ENCODE results near the gene PTMA. TPM values are rescaled to one million over a fixed set of nuclear protein-coding genes. Genes with fewer than 3 reads are reported as not detected.

Gene PTMA
- total and polyA plus RNA-seq, 2 experiments from 2014 or later = 737 to 750 TPM

DNA sequence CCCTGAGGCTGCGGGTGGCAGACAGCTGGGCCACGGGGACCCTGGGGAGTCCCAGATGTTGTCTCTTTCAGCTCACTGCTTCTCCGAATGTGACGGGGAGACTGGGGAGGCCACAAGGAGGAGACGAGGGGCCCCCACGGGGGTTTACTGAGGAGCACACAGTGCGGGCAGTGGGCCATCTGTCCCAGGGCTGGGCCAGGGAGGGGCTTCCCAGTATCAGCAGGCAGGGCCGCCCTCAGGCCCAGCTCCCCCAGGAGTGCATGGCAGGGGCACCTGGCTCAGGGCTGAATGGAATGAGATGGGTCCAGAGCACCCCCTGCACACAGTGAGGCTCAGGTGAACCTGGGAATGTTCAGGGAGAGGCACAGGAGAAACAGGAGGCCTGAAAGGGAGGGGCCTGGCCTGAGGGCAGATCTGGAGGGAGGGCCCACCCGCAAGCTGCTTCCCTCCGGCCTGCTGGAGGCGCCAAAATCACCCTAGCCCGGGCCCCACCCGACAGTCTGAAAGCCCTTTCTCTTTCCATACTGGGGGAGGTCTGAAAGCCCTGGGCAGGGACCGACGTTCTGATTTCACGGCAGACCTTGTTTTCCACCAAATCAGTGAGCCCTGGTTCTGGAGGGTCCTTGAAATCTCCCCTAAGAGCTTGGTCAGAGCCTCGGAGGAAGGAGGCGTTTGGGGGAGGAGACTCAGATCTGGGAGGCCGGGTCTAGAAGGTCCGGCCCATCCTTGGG, 35.5 kb upstream of the PTMA start:
- H3K27me3 ChIP-seq = no peaks in the 10 kb centered on the region
- TF ChIP-seq, protein P1, sequence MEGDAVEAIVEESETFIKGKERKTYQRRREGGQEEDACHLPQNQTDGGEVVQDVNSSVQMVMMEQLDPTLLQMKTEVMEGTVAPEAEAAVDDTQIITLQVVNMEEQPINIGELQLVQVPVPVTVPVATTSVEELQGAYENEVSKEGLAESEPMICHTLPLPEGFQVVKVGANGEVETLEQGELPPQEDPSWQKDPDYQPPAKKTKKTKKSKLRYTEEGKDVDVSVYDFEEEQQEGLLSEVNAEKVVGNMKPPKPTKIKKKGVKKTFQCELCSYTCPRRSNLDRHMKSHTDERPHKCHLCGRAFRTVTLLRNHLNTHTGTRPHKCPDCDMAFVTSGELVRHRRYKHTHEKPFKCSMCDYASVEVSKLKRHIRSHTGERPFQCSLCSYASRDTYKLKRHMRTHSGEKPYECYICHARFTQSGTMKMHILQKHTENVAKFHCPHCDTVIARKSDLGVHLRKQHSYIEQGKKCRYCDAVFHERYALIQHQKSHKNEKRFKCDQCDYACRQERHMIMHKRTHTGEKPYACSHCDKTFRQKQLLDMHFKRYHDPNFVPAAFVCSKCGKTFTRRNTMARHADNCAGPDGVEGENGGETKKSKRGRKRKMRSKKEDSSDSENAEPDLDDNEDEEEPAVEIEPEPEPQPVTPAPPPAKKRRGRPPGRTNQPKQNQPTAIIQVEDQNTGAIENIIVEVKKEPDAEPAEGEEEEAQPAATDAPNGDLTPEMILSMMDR (IDR thresholded peaks at IDR 0.05; ENCODE audit: low read depth, low read length) = peak; percentile 63
- no peaks in the 10 kb centered on the region for H3K36me3 ChIP-seq
- peak; percentile 59 to 76 for DNase-seq (ENCODE audit: low read depth in 1 of 2, low spot score in 1 of 2)
- H3K9me3 ChIP-seq (ENCODE audit: low read depth) = no peaks in the 10 kb centered on the region
- H3K27ac ChIP-seq = peak overlapping the region; percentile 74
- peaks cover 43% of the 10 kb centered on the region for H3K4me1 ChIP-seq (ENCODE audit: low read depth)
- H3K4me3 ChIP-seq = no peak overlapping the region

DNA sequence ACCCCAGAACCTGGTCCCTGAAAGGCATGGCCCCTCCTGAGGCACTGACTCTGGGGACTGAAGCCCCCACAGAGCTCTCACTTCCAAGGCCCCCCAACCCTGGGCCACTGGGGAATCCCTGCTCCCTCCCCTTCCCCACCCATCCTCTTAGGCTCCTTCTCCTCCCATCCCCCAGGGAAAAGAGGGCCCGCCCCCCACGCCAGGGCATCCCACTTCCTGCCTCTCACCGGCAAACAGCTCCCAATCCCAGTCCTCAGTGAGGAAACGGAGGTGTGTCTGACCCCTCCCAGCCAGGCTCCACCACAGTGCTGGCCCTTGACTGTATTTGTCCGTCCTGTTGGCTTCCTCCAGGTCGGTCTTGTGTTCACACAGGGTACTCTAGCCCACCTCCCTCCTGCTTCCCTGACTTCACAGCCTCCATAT, 35.0 kb upstream of the PTMA start:
- H3K9me3 ChIP-seq (ENCODE audit: low read depth) = no peaks in the 10 kb centered on the region
- H3K27me3 ChIP-seq = no peaks in the 10 kb centered on the region
- H3K36me3 ChIP-seq = no peaks in the 10 kb centered on the region
- H3K27ac ChIP-seq = peak overlapping the region; percentile 74
- peaks cover 43% of the 10 kb centered on the region for H3K4me1 ChIP-seq (ENCODE audit: low read depth)
- DNase-seq (ENCODE audit: low read depth in 1 of 2, low spot score in 1 of 2) = peak; percentile 76 to 81
- H3K4me3 ChIP-seq = no peak overlapping the region
- TF ChIP-seq, protein P1 (IDR thresholded peaks at IDR 0.05; ENCODE audit: low read depth, low read length) = no peak

DNA sequence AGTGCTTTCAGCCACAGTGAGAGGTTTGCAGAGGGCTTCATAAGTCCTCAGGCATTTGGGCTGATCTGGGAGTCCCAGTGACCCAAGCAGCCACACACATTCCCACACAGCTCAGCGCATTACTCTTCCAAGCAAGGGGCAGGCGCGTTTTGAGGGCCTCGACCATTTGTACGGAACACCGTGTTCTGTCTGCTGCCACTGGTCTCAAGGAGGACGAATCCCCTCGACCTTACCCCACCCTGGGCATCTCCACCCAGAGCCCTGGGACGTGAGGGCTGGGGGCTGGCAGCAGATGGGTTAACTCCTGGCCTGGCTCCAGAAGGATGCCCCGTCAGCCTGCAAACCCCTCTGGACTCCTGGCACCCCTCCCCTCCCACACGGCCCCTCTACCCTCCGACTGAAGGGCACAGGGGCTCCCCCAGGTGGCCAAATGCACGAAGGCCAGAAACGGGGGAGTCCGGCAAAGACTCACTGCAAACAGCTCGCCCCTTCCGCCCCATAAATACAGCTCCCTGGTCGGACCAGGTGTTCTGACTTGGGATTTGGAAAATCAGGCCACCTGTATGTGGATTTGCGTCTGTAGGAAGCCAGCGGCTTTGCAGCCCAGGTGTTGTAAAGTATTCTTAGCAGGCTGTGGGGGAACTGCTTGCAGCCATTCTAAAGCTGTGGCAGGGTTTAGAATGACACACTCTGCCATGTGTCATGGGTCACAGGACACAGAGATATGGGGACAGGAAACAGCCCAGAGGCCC, 33.6 kb upstream of the PTMA start:
- H3K27me3 ChIP-seq = no peaks in the 10 kb centered on the region
- no peaks in the 10 kb centered on the region for H3K9me3 ChIP-seq (ENCODE audit: low read depth)
- DNase-seq (ENCODE audit: low read depth in 1 of 2, low spot score in 1 of 2) = peak; percentile 64 to 87
- peak overlapping the region; percentile 74 for H3K27ac ChIP-seq
- no peak overlapping the region for H3K4me3 ChIP-seq
- TF ChIP-seq, protein P1 (IDR thresholded peaks at IDR 0.05; ENCODE audit: low read depth, low read length) = peak; percentile 94
- no peaks in the 10 kb centered on the region for H3K36me3 ChIP-seq
- H3K4me1 ChIP-seq (ENCODE audit: low read depth) = peaks cover 43% of the 10 kb centered on the region

GRCh38 chr2:231676243-231676642, 32.1 kb upstream of the PTMA start:
- Histone ChIP-seq H3K4me1 (ENCODE audit: low read depth) (peaks cover 36% of the 10 kb centered on the region), H3K36me3 (no peaks in the 10 kb centered on the region), H3K4me3 (no peak overlapping the region), H3K27me3 (no peaks in the 10 kb centered on the region), H3K9me3 (ENCODE audit: low read depth) (no peaks in the 10 kb centered on the region), H3K27ac (no peak overlapping the region)
- TF ChIP-seq, protein P1 (IDR thresholded peaks at IDR 0.05; ENCODE audit: low read depth, low read length) = no peak
- no peak for DNase-seq (ENCODE audit: low read depth in 1 of 2, low spot score in 1 of 2)

DNA sequence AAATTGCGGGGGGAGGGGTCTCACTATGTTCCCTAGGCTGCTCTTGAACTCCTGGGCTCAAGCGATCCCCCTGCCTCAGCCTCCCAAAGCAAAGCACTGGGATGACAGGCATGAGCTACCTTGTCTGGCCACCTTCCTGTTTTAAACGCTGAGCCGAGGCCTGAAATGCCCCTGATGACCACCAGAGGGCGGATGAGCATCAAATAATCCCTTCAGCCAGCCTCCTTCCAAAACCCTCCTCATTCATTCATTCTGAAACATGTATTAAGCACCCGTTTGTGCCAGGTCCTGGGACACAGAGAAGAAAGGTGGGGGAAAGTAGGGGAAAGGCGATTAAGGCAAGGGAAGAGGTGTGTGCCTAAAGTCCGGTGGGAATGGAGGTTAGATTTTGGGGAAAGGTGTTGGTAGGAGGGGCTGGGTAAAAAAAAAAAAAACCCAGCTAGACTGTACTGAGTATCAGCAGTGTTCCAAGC, 30.7 kb upstream of the PTMA start:
- DNase-seq (ENCODE audit: low read depth in 1 of 2, low spot score in 1 of 2) = peak; percentile 84 to 88
- Histone ChIP-seq H3K9me3 (ENCODE audit: low read depth) (no peaks in the 10 kb centered on the region), H3K4me1 (ENCODE audit: low read depth) (peaks cover 31% of the 10 kb centered on the region), H3K27ac (no peak overlapping the region), H3K36me3 (no peaks in the 10 kb centered on the region), H3K27me3 (no peaks in the 10 kb centered on the region), H3K4me3 (no peak overlapping the region)
- TF ChIP-seq, protein P1 (IDR thresholded peaks at IDR 0.05; ENCODE audit: low read depth, low read length) = peak; percentile 90
